ENCODE data around the gene GPR62. TPM values are rescaled to one million over a fixed set of nuclear protein-coding genes. Genes with fewer than 3 reads are reported as not detected.
"Not testable (repeated sequence)": the region's sequence is repeated elsewhere in the genome, so short reads cannot be mapped to it uniquely, and the experiment has no call there.

Gene GPR62, protein sequence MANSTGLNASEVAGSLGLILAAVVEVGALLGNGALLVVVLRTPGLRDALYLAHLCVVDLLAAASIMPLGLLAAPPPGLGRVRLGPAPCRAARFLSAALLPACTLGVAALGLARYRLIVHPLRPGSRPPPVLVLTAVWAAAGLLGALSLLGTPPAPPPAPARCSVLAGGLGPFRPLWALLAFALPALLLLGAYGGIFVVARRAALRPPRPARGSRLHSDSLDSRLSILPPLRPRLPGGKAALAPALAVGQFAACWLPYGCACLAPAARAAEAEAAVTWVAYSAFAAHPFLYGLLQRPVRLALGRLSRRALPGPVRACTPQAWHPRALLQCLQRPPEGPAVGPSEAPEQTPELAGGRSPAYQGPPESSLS
- not detected in 2 replicates for total RNA-seq (2014; rRNA removed)
- 0.15 TPM for polyA plus RNA-seq (2012)

DNA sequence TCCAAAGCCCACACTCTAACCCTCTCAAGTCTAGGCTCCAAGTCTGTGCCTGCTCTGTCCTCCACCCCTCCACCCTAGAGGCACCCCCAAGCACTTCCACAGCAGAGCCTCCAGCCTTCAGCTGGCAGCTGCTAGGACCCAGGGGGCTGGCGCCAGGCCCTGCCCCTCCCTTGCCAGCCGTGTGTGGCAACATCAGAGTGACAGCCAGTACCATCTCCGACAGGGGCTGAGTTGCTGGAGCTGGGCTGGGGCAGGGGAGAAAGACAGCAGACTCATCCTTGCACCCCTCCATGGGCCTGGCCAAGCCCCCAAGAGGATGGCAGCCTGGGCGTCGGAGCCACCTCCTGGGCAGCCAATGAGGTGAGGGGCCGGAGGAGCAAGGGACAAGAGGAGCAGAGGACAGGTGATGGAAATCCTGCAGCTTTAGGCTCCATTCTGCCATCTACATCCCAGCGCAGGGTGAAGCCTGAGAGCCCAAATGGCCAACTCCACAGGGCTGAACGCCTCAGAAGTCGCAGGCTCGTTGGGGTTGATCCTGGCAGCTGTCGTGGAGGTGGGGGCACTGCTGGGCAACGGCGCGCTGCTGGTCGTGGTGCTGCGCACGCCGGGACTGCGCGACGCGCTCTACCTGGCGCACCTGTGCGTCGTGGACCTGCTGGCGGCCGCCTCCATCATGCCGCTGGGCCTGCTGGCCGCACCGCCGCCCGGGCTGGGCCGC is at the start of gene GPR62:
Gene GPR62 (plus strand): TSS at position 207 of the 718 bp plus-strand sequence. CDS start 272 bp downstream, at position 479.
- DNase-seq (ENCODE audit: low read depth): peak; percentile 25

DNA sequence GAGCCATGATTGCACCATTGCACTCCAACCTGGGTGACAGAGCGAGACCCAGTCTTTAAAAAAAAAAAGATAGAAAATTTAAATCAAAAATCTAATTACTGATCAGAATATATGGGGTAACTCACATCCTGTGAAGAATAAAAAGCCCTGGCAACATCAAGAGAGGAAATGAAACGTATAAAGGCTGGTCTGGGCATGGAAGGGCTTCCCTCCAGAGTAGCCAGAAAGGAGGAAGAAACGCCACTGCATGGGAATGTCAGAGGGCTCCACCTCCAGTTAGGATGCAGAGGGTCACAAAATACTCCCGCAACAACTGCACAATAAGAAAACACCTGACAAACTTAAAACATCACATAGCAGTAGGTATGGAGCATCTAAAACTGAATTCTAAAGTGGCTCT is 47.2 kb upstream of the GPR62 start:
- no peak for DNase-seq (ENCODE audit: low read depth)

GRCh38 chr3:51916418-51916817 is 38.8 kb upstream of the GPR62 start:
- DNase-seq (ENCODE audit: low read depth): no peak

DNA sequence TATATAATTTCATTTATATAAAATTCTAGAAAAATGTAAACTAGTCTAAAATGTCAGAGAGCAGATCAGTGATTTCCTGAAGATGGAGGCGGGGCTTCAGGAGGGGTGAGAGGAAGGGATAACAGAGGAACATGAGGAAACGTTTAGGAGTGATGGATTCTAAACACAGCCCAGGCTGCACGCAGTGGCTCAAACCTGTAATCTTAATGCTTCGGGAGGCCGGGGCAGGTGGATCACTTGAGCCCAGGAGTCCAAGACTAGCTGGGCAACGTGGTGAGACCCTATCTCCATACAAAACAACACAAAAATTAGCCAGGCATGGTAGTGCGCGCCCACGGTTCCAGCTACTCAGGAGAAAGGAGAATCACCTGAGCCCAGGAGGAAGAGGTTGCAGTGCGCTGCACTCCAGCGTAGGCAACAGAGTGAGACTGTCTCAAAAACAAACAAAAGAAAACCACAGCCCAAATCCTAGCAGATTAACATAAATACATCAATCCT is 34.1 kb upstream of the GPR62 start:
- DNase-seq (ENCODE audit: low read depth): no peak

DNA sequence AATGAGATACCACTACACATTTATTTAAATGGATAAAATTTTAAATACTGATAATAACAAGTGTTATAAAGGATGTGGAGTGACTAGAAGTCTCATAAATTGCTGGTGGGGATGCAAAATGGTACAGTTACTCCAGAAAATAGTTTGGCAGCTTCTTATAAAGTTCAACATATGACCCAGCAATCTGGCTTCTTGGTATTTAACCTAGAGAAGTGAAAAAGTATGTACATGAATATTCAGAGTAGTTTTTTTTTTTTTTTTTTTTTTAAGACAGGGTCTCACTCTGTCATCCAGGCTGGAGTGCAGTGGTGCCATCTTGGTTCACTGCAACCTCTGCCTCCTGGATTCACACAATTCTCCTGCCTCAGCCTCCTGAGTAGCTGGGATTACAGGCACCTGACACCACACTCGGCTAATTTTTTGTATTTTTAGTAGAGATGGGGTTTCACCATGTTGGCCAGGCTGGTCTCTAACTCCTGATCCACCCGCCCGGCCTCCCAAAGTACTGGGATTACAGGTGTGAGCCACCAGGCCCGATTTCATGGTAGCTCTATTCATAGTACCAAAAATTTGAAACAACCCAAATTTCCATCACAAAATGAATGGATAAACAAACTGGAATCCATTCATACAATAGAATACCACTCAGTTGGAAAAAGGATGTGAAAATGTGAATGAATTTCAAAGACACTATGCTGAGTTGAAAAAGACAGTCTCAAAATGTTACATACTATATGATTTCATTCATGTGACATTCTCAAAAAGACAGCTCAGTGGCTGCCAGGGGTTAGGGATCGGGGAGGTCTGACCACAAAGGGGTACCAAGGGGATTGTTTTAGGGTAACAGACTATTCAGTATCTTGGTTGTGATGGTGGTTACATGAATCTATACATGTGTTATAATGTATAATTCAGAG is 27.9 kb upstream of the GPR62 start:
- no peak for DNase-seq (ENCODE audit: low read depth)

DNA sequence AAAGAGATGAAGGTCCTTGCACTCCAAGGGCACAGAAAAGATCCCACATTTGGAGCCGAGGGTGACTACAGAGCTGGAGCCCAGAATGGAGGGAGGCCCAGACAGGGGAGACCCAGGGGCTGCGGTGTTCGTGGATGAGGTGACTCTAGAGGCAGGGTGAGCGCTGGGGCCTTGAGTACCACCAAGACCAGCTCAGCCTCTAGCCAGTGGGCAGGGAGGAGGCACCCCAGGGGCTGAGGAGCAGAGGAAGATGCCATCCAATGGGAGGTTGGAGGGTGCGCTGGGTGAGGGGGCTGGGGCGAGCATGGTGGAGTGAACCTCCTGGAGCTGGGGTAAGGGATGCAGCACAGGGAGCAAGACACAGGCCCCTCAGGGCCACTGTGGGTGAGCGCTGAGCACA is 26.7 kb upstream of the GPR62 start:
- DNase-seq (ENCODE audit: low read depth): no peak

DNA sequence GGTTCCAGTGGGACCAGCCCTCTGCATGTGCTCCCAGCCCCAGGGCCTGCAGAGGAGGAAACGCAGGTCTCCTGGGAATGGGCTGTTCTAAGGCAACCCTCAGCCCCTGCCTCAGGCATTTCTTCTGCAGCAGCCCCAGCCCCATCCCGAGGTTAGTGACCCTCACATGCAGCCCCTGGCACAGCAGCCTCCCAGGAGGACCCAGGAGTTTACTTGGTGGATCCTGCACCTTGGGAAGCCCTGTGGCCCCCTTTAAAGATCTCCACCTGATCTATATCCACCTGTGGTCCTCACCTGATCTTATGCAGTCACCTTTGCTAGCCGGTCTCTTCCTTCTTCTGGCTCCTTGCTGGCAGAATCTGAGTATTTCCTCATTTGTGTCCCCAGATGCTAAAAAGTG is 26.2 kb upstream of the GPR62 start:
- DNase-seq (ENCODE audit: low read depth): not testable (repeated sequence)

DNA sequence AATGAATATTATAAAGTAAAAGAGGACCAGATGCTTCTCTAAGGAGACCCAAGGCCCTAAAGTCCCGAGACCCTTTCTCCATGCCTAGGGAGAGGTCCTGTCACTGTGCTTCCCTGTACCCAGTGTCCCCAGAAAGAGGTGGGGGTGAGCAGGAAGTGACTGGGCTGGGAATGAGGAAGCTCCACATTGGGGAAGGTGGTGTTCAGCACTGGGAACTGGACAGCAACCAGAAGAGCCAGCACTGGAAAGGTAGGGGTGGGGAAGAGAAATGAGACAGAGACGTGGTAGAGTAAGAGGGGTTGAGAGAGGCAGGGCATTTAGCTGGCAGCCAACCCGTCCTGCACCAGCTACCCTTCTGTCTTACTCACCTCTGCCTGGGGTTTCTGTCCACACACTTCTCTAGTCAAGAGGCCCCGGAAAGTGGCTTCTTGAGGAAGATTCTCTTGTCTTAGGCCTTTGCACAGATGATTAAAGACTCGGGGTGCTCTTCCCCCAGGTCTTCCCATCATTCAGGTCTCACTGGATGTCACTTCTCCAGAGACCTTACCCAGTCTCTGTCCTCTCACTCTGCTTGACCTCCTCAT is 25.7 kb upstream of the GPR62 start:
- no peak for DNase-seq (ENCODE audit: low read depth)

- no peak for DNase-seq (ENCODE audit: low read depth)
Observed at GRCh38 chr3:51930439-51930838, 24.7 kb upstream of the GPR62 start.

- no peak for DNase-seq (ENCODE audit: low read depth)
Observed at GRCh38 chr3:51931756-51932155, 23.4 kb upstream of the GPR62 start.

- no peak for DNase-seq (ENCODE audit: low read depth)
Observed at GRCh38 chr3:51932471-51933370, 22.5 kb upstream of the GPR62 start.

DNA sequence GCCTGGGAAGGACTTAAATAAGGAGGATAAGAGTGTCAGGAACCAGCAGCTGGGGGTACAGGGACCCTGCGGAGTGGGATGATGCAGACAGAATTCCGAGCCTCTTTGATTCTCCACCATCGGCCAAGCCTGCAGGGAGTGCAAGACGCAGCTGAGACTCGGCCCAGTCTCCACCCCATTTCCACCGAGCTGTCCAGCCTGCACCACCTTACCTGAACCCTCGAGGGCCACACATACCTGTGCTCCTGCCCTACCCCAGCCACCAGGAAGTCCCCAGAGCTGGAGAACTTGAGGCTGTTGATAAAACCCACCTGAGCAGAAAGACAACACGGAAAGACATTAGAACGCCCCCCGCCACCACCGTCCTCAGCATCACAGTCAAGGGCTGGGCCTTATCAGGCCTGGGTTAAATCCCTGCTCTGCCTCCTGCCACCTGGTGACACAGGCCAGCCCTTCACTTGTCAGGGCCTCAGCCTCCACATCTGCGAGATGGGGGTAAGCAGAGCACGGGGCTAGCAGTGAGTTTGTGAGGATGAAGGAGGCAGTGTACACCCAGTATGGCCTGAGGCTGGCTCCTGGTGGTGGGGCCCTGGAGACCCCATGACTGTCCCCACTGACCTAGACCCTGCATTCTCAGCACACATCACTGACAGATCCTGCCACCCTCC is 21.6 kb upstream of the GPR62 start:
- DNase-seq (ENCODE audit: low read depth): no peak

- no peak for DNase-seq (ENCODE audit: low read depth)
Observed at GRCh38 chr3:51934139-51934850, 20.9 kb upstream of the GPR62 start.

GRCh38 chr3:51934991-51935885 is 19.9 kb upstream of the GPR62 start:
- no peak for DNase-seq (ENCODE audit: low read depth)

DNA sequence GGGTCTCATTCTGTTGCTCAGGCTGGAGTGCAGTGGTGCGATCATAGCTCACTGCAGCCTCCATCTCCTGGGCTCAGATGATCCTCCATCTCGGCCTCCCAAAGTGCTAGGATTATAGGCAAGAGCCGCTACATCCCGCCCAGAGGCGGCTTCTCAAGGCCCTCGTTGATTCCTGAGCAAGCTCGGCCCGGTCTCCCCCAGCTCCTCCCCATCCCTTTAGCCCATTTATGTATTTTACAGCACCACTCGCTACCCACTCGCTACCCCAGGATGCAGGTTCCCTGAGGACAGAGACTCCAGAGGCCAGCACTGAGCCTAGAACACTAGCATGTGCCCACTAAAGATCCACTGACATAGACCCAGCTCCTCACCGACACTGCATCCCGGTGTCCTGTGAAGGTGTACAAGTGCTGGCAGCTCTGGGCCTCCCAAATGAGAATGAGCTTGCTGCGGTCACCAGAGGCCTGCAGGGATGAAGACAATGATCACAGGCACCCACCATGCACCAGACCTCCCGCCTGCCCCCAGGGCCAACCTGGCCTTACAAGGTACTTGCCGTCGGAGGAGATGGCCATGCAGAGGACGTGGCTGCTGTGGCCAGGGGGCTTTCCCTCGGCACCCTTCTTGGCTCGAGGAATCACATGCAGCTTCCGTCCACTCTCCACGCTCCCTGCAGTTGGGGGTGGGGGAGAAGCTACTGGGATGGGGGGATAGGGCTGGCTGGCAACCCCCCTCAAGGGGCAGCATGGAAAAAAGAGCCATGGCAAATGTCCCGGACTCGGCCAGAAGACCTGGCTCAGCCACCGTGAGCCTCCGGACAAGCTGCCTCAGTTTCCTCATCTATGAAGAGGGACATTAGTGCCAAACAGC is 19.1 kb upstream of the GPR62 start:
- no peak for DNase-seq (ENCODE audit: low read depth)

DNA sequence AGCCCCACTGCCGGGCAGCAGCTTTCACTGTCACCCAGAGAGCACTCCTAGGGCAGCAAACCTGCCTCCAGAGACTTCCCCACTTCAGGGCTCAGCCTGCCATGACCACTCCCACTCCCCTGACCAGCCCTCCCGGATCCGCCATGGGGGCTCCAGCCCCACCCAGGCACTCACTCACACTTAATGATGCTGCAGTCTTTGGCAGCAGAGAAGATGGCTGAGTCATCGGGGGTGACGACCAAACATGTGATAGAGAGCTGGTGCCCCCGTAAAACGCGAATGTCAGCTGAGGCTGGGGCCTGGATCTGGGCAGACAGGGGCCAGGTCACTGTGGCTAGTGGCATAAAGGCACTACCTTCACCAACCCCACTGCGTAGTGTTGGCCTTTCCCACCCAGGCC is 18.2 kb upstream of the GPR62 start:
- no peak for DNase-seq (ENCODE audit: low read depth)

Data from LHCN-M2 (cell line).